Spleen (tissue), 7 donors: ENCODE results near the gene STK17A.

ENCODE experiments used
- CTCF ChIP-seq, 11 experiments: fragments of 200-600 bp in 7 of 11; fragments of 450-650 bp in 4 of 11; sonication (generic) in 4 of 11; IDR thresholded peaks in 8 of 11; conservative IDR thresholded peaks in 3 of 11; 1 replicate in 7 of 11; 2 replicates in 4 of 11; pipeline versions ENCODE4 v1.4.0 to v1.8.0; 2016 to 2021; ENCODE audit warnings: antibody characterized with exemption in 11 of 11, inconsistent platforms in 4 of 11, mild to moderate bottlenecking in 1 of 11
- POLR2A ChIP-seq, 3 donors: fragments of 450-650 bp; IDR thresholded peaks; one replicate each; pipeline ENCODE4 v1.5.1; 2017; ENCODE audit warnings: antibody characterized with exemption in 3 of 3, mild to moderate bottlenecking in 1 of 3
- donor health status: DM: no; HTN: no; CAD: no; lungs with moderate emphysema.
- donor health status: DM: no; HTN: no; CAD: no.
- donor health status: DM: no; HTN: no; CAD: no.

- no peak for TF ChIP-seq CTCF (IDR thresholded peaks at IDR 0.05 in 8 of 11, conservative IDR thresholded peaks at IDR 0.05 in 3 of 11)
- no peak for TF ChIP-seq POLR2A (IDR thresholded peaks at IDR 0.05)
These were observed 45.5 kb downstream of the STK17A start for GRCh38 chr7:43628431-43628830.
